Measurements from ENCODE around the gene TAF5L.
"Not testable (repeated sequence)": the region's sequence is repeated elsewhere in the genome, so short reads cannot be mapped to it uniquely, and the experiment has no call there.

Gene TAF5L

GRCh38 chr1:229567109-229567868 lies 58.6 kb downstream of the TAF5L start:
- DNase-seq (ENCODE audit: low spot score), result no peak

GRCh38 chr1:229563701-229564100 lies 62.2 kb downstream of the TAF5L start:
- DNase-seq (ENCODE audit: low spot score), result no peak

- no peak for DNase-seq (ENCODE audit: low spot score)
Observed at GRCh38 chr1:229563241-229563640, 62.7 kb downstream of the TAF5L start.

- DNase-seq (ENCODE audit: low spot score), result no peak
Observed at GRCh38 chr1:229562686-229563085, 63.2 kb downstream of the TAF5L start.

- DNase-seq (ENCODE audit: low spot score), result no peak
Observed at GRCh38 chr1:229561141-229561540, 64.8 kb downstream of the TAF5L start.

GRCh38 chr1:229560124-229560523 lies 65.8 kb downstream of the TAF5L start:
- DNase-seq (ENCODE audit: low spot score), result not testable (repeated sequence)

GRCh38 chr1:229559336-229559801 lies 66.6 kb downstream of the TAF5L start:
- not testable (repeated sequence) for DNase-seq (ENCODE audit: low spot score)

- DNase-seq (ENCODE audit: low spot score), result peak; percentile 96
Observed at GRCh38 chr1:229558460-229559335, 67.2 kb downstream of the TAF5L start, which contains the start of gene ABCB10. TSS of gene ABCB10 (minus strand) at chr1:229558707. CDS start at chr1:229558652, 55 bp downstream.

GRCh38 chr1:229557913-229558414 lies 68.0 kb downstream of the TAF5L start:
- DNase-seq (ENCODE audit: low spot score), result peak; percentile 54

- no peak for DNase-seq (ENCODE audit: low spot score)
Observed at GRCh38 chr1:229557200-229557850, 68.6 kb downstream of the TAF5L start.

GRCh38 chr1:229554886-229555621 lies 70.9 kb downstream of the TAF5L start:
- no peak for DNase-seq (ENCODE audit: low spot score)

GRCh38 chr1:229553621-229554130 lies 72.2 kb downstream of the TAF5L start:
- DNase-seq (ENCODE audit: low spot score), result no peak

GRCh38 chr1:229552732-229553131 lies 73.2 kb downstream of the TAF5L start:
- no peak for DNase-seq (ENCODE audit: low spot score)

GRCh38 chr1:229550812-229551567 lies 74.9 kb downstream of the TAF5L start:
- no peak for DNase-seq (ENCODE audit: low spot score)

- no peak for DNase-seq (ENCODE audit: low spot score)
Observed at GRCh38 chr1:229547542-229547941, 78.4 kb downstream of the TAF5L start.

- DNase-seq (ENCODE audit: low spot score), result no peak
Observed at GRCh38 chr1:229544587-229544986, 81.3 kb downstream of the TAF5L start.
